HG02678 (cell line): ENCODE data around the gene JPH4.
"Not testable (repeated sequence)": the region's sequence is repeated elsewhere in the genome, so short reads cannot be mapped to it uniquely, and the experiment has no call there.

Experiments used
- ATAC-seq: cut with Tn5 transposase; IDR thresholded peaks from one replicate; pipeline ENCODE4 v1.9.1; 2021; ENCODE audit warnings: mild to moderate bottlenecking, moderate library complexity; ENCODE audit not compliant: unreplicated experiment

Gene JPH4

DNA sequence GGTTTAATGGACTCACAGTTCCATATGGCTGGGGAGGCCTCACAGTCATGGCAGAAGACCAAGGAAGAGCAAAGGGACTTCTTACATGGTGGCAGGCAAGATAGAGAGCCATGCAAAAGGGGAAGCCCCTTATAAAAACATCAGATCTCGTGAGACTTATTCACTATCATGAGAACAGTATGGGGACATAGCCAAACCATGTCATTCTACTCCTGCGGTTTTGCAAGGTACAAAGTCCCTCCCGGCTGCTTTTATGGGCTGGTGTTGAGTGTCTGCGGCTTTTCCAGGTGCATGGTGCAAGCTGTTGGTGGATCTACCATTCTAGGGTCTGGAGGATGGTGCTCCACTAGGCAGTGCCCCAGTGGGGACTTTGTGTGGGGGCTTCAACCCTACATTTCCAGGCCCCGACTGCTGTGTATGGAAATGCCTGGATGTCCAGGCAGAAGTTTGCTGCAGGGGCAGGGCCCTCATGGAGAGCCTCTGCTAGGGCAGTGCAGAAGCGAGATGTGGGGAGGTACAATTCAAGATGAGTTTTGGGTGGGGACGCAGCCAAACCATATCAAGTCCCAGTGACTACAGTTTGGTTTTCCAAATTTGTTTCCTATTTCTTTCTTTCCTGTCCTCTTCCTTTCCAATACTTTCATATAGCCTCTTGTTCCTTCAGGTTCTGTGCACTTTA is 31.0 kb upstream of the JPH4 start:
- not testable (repeated sequence) for ATAC-seq

DNA sequence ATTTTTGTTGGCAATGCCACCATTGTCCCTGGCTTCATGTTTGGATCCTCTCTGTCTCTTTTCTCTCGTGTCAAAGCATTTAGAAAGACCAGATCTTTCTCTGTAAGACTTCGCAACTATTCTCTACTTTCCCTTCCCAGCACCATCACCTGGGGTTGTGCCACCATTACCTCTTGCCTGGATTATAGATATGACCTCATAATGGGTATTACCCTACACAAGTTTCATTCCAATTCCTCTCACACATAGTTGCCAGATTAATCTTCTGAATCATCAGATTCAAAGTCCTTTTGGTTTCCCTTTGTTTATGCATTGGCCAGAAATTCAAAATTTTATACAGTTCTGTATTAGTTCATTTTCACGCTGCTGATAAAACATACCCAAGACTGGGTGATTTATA is 30.4 kb upstream of the JPH4 start:
- no peak for ATAC-seq

DNA sequence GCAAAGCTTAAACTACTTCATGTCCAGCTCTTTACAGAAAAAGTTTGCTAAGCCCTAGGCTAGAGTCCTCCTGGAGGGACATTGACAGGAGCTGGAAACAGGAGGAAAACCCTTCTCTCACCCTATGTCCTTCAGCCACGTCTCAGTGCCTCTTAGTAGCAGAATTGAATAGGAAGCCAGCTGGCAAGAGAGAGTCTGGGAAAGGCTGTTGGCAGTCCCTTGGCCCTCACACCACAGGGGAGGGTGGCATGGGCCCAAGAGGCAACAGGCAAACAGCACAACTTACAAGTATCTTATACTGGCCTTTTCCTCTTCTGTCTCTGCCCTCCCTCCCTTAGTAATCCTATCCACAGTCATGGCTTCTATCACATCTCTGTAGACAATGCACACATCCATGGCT is 29.9 kb upstream of the JPH4 start:
- no peak for ATAC-seq

DNA sequence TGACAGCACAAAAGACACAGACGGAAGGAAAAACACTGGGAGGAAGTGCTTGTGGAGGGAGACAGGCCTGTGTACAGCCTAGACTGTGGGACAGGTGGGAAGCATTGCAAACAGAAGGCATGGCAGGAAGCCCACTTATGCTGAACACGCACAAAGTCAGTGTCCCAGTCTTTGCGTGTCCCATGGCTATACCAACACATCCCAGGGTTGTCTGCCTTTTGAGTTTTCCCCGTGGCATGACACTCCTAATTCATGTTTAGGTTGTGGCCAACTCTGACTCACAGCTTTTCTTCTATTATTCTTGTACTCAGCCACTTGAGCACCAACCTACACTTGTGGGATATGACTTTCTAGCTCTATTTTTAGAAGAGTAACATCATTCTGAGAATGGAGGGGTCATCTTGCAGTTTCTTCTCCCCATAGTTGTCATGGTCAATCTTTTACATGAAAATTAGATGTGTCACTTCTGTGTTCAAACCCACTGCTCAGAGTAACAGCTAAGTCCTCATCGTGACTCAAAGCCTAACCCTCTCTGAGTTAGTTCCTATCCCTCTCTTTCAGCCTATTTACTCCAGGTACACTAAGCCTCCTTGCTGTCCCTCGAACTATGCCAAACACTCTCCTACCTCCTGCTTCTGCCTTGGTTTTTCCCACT is 27.5 kb upstream of the JPH4 start:
- peak; percentile 79 for ATAC-seq

DNA sequence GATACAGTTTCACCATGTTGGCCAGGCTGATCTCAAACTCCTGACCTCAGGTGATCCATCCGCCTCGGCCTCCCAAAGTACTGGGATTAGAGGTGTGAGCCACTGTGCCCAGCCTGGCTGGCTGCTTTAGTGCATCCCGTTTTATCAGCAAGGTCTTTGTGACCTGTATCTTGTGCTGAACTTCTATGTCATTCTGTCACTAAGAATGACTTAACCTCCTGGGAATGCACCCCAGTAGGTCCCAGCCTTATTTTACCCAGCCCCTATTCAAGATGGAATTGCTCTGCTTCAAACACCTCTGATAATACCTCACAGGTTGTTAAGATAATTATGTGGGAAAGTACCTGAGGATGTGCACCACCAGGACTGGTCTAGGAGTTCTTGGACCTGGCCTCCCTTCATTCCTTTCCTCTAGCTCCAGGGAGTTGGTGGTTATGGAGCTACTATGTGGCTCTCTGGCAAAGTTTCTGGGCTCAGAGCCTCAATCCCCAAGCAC is 26.1 kb upstream of the JPH4 start:
- ATAC-seq, result no peak

DNA sequence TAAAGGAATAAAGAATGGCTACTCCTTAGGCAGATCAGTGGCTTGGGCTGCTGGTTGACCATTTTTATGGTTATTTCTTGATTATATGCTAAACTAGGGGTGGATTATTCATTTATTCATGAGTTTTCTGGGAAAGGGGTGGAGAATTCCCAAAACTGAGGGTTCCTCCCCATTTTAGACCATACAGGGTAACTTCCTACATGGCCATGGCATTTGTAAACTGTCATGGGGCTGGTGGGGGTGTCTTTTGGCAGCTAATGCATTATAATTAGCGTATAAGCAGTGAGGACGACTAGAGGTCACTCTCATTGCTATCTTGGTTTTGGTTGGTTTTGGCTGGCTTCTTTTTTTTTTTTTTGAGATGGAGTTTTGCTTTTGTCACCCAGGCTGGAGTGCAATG is 25.6 kb upstream of the JPH4 start:
- ATAC-seq, result no peak

DNA sequence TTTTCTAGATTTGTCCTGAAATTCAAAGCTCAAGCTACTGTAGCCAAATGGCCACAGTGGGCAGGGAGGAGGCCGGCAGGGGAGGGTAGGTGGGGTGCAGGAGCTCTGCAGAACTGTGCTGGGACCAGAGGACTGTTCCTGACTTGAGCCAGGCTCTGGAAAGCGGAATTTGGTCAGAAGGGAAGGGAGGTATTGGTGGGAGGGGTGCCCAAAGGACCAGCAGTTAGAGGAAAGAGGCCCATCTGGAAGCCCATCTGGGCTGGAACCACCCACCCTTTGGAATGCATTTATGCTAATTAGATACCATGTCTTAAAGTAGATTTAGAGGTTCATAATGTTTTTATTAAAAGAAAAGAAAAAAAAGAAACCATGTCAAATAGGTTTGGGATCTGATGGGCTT is 24.5 kb upstream of the JPH4 start:
- ATAC-seq, result no peak

DNA sequence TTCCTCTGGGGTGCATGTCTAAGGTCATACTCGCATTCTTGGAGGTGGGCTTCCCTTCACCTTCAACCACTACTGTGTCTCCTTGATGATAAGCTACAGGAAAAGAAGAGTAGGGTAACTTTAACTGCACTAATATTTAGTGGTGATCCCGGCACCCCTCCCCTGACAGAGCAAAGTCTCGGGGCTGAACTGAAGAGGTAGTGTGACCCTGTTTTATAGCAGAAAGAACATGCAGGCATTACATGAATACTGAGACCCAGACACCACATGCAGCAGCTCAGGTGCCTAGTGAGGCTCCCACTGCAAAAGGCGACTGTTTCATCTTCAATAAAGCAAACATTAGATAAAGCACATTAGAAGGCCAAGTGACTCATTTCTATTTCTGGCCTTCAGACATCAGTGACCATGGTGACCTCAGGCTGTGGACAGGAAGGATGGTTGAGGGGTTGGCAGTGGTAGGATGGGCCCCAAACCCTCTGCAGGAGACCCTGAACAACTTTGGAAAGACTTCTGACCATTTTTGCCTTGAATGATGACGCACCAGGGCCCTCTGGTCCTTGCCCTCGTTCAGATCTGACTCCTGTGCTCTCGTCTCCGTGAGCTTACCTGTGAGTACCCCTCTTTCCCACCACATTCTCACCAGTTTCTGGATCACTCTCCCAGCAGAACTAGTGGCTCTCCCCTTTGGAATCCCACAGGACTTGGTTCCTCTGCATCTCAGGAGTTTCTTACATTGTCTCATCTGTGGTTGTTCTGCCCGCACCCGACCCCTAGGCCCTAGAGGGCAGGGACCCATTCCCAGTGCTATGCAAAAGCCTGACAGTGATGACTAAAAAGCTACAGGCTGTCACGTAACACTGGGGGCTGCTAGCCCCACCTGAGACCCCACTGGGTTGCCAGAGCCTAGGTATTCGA is 23.8 kb upstream of the JPH4 start:
- ATAC-seq, result no peak

DNA sequence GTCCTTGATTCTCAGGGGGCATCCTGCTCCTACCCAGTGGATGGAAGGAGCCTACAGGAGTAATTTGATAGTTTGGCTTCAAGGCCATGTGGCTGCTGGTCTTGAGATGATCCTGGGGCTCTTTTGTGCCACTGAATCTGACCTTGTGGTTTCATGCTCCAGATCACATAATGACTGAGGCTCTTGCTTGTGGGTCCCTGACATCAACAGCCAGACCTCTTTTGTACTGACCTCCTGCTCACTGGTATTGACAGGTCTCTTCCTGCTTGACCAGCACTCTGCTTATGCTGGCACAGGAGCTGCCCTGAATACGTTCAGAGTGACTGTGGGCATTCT is 23.2 kb upstream of the JPH4 start:
- ATAC-seq, result no peak

DNA sequence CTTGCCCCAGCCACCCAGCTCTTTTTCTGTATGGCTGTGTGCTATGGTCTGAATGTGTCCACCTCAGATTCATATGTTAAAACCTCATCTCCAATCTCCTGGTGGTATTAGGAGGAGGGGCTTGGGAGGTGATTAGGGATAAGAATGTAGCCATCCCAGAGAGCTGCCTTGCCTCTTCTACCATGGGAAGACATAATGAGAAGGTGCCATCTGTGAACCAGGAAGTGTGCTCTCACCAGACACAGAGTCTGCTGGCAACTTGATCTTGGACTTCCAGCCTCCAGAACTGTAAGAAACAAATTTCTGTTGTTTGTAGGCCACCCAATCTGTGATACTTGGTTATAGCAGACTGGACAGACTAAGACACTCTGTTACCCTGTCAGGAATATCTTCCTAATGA is 22.8 kb upstream of the JPH4 start:
- ATAC-seq, result no peak

DNA sequence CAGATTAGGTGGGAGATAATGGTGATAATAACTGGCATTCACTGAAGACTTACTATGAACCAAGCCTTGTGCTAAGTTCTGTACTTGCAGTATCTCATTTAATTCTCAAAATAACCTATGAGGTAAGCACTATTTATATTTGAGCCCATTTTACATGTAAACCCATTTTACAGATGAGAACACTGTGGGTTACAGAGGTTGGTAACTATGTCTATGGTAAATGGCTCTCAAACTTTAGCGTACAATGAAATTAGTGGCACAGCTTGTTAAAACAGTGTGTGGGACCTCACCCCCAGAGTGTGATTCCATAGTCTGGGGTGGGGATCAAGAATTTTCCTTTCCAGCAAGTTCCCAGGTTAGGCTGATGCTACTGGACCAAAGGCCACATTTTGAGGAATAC is 22.2 kb upstream of the JPH4 start:
- ATAC-seq, result no peak

DNA sequence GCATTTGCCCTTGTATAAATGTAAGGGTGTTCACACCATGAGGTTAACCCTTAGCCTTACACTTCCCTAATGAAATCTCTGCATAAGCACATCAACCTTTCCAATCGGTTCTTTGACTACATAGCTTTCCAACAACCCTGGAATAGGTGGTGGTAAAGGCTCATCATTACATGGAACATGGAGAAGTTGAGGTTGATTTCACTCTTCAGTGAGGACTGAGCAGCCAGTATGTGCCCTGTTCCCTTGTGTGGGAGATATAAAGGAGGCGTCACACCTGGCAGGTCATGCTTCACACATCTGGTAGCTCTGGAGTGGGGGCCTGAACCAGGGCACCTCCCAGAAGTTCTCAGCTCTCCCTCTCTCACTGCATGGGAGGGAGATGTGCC is 21.7 kb upstream of the JPH4 start:
- no peak for ATAC-seq

DNA sequence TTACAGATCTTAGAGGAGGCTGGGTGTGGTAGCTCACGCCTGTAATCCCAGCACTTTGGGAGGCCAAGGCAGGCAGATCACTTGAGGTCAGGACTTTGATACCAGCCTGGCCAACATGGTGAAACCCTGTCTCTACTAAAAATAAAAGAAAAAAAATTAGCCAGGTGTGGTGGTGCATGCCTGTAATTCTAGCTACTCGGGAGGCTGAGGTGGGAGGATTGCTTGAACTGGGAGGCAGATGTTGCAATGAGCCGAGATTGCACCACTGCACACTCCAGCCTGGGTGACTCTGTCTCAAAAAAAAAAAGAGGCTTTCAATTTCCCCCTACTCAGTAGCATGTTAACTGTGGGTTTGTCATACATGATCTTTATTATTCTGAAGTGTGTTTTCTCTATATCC is 15.6 kb upstream of the JPH4 start:
- not testable (repeated sequence) for ATAC-seq

DNA sequence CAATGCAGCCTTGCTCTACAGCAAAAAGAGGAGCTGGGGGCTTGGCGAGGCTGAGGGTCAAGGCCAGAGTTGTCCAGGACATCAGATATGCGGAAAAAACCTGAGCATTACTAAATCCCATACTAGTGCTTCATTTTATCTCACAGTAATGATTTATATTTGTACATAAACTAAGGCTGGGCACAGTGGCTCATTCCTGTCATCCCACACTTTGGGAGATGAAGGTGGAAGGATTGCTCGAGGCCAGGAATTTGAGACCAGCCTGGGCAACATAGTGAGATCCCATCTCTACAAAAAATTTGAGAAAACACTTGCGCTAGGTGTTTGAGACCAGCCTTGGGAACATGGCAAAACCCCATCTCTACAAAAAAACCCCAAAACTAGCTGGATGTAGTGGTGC is 11.6 kb upstream of the JPH4 start:
- no peak for ATAC-seq

DNA sequence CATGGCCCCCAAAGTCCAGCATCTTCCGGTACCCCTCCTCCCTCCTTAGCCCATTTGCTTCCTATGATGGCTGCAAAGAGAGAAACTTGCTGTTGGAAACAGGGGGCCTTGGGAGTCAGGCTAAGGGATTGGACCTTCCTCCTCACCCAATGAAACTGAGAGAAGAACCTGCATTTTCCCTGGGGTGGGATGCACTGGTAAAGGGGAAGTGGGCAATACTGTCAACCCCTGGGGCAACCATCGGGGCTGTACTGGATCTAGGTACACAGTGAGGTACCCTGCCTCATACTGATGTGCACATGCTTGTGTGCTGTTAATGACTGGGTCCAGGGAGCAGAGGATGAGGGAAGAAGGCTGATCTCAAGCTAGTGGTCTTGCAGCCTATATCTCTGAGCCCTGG is 11.0 kb upstream of the JPH4 start:
- no peak for ATAC-seq

DNA sequence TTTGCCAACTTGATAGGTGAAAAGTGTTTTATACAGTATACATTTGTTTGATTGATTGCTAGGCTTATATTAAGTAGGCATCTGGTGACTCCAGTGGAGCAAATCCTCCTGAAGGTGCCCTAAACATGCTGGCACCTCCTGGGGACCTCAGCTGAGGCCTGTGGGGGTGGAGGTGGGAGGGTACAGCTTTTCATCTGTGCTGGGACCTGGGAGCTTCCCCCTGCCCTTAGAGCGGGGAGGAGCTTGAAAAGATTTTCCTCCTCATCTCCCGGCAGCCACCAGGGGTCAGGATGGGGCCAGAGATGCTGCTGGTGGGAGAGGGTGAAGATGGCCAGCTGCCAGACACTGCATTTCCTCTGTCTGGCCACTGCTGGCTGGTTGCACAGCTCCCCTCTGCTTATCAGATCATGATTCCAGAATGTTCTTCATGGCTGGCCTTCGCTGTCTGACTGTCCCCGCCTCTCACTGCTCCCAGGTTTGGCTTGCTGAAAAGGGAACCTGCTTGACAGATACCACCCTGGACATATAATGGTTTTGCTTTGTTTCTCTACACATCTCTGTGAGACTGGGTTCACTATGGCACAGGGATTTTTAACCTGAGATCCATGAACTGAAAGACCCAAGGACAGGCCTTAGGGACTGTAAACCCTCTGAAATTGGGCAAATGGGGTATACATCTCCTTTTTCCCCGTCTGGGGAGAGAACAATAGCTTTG is 10.5 kb upstream of the JPH4 start:
- peak; percentile 97 for ATAC-seq

DNA sequence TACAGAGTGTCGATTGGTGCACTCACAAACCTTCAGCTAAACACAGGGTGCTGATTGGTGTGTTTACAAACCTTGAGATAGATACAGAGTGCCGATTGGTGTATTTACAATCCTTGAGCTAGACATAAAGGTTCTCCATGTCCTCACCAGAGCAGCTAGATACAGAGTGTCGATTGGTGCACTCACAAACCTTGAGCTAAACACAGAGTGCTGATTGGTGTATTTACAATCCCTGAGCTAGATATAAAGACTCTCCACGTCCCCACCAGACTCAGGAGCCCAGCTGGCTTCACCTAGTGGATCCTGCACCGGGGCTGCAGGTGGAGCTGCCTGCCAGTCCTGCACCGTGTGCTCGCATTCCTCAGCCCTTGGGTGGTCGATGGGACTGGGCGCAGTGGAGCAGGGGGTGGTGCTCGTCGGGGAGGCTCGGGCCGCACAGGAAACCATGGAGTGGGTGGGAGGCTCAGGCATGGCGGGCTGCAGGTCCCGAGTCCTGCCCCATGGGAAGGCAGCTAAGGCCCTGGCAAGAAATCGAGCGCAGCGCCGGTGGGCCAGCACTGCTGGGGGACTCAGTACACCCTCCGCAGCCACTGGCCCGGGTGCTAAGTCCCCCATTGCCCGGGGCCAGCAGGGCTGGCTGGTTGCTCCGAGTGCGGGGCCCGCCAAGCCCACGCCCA is 6.1 kb upstream of the JPH4 start:
- not testable (repeated sequence) for ATAC-seq

DNA sequence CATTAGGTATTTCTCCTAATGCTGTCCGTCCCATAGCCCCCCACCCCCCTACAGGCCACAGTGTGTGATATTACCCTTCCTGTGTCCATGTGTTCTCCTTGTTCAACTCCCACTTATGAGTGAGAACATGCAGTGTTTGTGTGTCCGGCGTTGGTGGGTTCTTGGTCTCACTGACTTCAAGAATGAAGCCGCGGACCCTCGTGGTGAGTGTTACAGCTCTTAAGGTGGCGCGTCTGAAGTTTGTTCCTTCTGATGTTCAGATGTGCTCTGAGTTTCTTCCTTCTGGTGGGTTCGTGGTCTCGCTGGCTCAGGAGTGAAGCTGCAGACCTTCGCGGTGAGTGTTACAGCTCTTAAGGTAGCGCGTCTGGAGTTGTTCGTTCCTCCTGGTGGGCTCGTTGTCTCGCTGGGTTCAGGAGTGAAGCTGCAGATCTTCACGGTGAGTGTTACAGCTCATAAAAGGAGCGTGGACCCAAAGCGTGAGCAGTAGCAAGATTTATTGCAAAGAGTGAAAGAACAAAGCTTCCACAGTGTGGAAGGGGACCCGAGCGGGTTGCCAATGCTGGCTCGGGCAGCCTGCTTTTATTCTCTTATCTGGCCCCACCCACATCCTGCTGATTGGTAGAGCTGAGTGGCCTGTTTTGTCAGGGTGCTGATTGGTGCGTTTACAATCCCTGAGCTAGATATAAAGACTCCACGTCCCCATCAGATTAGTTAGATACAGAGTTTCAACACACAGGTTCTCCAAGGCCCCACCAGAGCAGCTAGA is 5.4 kb upstream of the JPH4 start:
- not testable (repeated sequence) for ATAC-seq

DNA sequence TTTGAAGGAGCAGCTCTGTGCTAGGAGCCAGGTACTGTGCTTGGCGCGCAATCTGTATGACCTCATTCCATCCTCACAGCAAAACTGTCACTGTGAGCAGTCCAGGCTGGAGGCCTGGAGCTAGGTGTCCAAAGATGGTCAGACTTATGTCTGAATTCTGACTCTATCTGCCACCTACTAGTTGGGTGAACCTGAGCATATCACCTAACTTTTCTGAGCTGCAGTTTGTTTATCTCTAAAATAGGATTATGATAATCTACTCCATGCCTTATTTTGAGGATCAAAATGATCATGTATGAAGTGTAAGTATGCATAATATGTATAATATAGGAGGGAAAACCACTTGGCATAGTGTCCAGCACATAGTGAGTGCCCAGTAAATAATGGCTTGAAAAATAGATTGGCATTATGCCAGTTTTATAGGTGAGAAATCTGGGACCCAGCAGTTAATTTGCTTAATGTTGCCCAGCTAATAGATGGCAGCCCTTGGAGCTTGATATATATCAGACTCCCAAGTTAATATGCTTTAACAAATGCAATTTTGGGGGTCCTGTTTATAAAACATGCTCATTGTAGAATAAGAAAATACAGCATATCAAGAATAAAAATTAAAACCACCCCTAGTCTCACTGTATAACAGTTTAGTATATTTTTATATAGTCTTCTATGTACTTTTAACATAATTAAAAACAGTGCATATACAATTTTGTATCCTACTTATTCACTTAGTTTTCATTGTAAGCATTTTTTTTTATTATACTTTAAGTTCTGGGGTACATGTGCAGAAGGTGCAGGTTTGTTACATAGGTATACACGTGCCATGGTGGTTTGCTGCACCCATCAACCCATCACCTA is 4.5 kb upstream of the JPH4 start:
- no peak for ATAC-seq
